Upper lobe of left lung (tissue), 6 donors: ENCODE results near the gene SNX17. TPM values are rescaled to one million over a fixed set of nuclear protein-coding genes. Genes with fewer than 3 reads are reported as not detected.

Experiments used
- ATAC-seq, 2 donors: fragments of 200-7000 bp; cut with Tn5 transposase; one replicate each; pipeline ENCODE4 v1.9.1; 2022; ENCODE audit warnings: mild to moderate bottlenecking in 2 of 2, moderate library complexity in 2 of 2; ENCODE audit not compliant: low FRiP score in 2 of 2
- DNase-seq, 2 donors: peaks; one replicate each; pipeline ENCODE4 v3.0.0-alpha.2; 2019 to 2020
- H3K27ac ChIP-seq, 4 donors: fragments of 200-600 bp; sonication (generic); one replicate each; pipeline ENCODE4 v1.5.1; 2016 to 2019
- H3K27me3 ChIP-seq, 4 donors: fragments of 200-600 bp; sonication (generic); one replicate each; pipeline ENCODE4 v1.5.1; 2017 to 2019
- H3K36me3 ChIP-seq, 4 donors: fragments of 200-600 bp; sonication (generic); one replicate each; pipeline ENCODE4 v1.5.1; 2016 to 2019
- H3K4me1 ChIP-seq, 4 donors: fragments of 200-600 bp; sonication (generic); one replicate each; pipeline ENCODE4 v1.5.1; 2018 to 2019
- H3K4me3 ChIP-seq, 4 donors: fragments of 200-600 bp; sonication (generic); one replicate each; pipeline ENCODE4 v1.5.1; 2017 to 2019; ENCODE audit warnings: mild to moderate bottlenecking in 2 of 4, moderate library complexity in 1 of 4
- H3K9me3 ChIP-seq, 4 donors: fragments of 200-600 bp; sonication (generic); one replicate each; pipeline ENCODE4 v1.5.1; 2018 to 2019
- EP300 ChIP-seq, 4 donors: sonication (generic); formaldehyde crosslinking; IDR thresholded peaks; one replicate each; pipeline ENCODE4 v1.5.1; 2017; ENCODE audit warnings: antibody characterized with exemption in 4 of 4, control low read depth in 2 of 4
- POLR2A ChIP-seq, 4 donors: fragments of 450-650 bp; IDR thresholded peaks; one replicate each; pipeline ENCODE4 v1.5.1; 2016 to 2017; ENCODE audit warnings: antibody characterized with exemption in 4 of 4, mild to moderate bottlenecking in 2 of 4
- POLR2AphosphoS5 ChIP-seq, 2 donors: sonication (generic); formaldehyde crosslinking; IDR thresholded peaks; one replicate each; pipeline ENCODE4 v1.5.1; 2017; ENCODE audit warnings: antibody characterized with exemption in 2 of 2
- WGBS, 2 donors: methylation state at CpG; one replicate each; pipeline ENCODE4 v1.1.5; 2017 to 2018; 5-methylcytosine and 5-hydroxymethylcytosine counted together
- total RNA-seq, 6 donors: library from RNA; depleted of rRNA in 4 of 6; stranded (reverse); fragments of >200 nt in 4 of 6; gene quantifications; one replicate each; pipeline versions ENCODE4 v1.1.0 to v1.2.1, GENCODE V29; 2016 to 2021
- TF ChIP-seq, protein P1 (sequence below), 6 experiments: fragments of 450-650 bp in 4 of 6; fragments of 200-600 bp in 2 of 6; sonication (generic) in 2 of 6; IDR thresholded peaks; one replicate each; pipeline ENCODE4 v1.5.1; 2016 to 2019; ENCODE audit warnings: antibody characterized with exemption in 6 of 6
- donor health status: DM: no; HTN: no; CAD: no; lungs with moderate emphysema.
- donor health status: DM: no; HTN: yes; CAD: no; lungs with severe emphysema.

Gene SNX17, protein sequence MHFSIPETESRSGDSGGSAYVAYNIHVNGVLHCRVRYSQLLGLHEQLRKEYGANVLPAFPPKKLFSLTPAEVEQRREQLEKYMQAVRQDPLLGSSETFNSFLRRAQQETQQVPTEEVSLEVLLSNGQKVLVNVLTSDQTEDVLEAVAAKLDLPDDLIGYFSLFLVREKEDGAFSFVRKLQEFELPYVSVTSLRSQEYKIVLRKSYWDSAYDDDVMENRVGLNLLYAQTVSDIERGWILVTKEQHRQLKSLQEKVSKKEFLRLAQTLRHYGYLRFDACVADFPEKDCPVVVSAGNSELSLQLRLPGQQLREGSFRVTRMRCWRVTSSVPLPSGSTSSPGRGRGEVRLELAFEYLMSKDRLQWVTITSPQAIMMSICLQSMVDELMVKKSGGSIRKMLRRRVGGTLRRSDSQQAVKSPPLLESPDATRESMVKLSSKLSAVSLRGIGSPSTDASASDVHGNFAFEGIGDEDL
- 100 to 1,000 TPM in 3 of 6 donors, 10 to 100 TPM in 3; 69.1 to 142 (median 113) TPM for total RNA-seq

GRCh38 chr2:27370026-27370815 lies at the start of gene SNX17, which contains the start of gene EIF2B4:
SNX17 (plus strand) TSS chr2:27370616; CDS start chr2:27370744, 128 bp downstream.
EIF2B4 (minus strand) TSS chr2:27370338; CDS start chr2:27370314, 24 bp downstream.
- Histone ChIP-seq H3K4me3 (peak within 1 kb of the TSS; percentile 71 to 98 (median 93)), H3K4me1 (peaks cover 28 to 45% (median 32%) of the 10 kb centered on the region in 4 donors), H3K36me3 (peaks cover 35 to 66% (median 57%) of the 10 kb centered on the region in 4 donors), H3K27me3 (no peaks in the 10 kb centered on the region), H3K27ac (peak within 1 kb of the TSS; percentile 88 to 96 (median 94)), H3K9me3 (no peaks in the 10 kb centered on the region)
- 0% methylated on average over 35 to 41 of the region's 85 CpGs for WGBS, 2 donors
- peak; percentile 98 to 99 for ATAC-seq
- TF ChIP-seq POLR2A (IDR thresholded peaks at IDR 0.05) (peak in 3 of 4 donors; percentile 74 to 81 (median 75)), EP300 (IDR thresholded peaks at IDR 0.05) (peak in 1 of 4 donors; percentile 79), POLR2AphosphoS5 (IDR thresholded peaks at IDR 0.05) (peak; percentile 96 to 97)
- TF ChIP-seq, protein P1, sequence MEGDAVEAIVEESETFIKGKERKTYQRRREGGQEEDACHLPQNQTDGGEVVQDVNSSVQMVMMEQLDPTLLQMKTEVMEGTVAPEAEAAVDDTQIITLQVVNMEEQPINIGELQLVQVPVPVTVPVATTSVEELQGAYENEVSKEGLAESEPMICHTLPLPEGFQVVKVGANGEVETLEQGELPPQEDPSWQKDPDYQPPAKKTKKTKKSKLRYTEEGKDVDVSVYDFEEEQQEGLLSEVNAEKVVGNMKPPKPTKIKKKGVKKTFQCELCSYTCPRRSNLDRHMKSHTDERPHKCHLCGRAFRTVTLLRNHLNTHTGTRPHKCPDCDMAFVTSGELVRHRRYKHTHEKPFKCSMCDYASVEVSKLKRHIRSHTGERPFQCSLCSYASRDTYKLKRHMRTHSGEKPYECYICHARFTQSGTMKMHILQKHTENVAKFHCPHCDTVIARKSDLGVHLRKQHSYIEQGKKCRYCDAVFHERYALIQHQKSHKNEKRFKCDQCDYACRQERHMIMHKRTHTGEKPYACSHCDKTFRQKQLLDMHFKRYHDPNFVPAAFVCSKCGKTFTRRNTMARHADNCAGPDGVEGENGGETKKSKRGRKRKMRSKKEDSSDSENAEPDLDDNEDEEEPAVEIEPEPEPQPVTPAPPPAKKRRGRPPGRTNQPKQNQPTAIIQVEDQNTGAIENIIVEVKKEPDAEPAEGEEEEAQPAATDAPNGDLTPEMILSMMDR (IDR thresholded peaks at IDR 0.05): peak; percentile 38 to 92 (median 81)
- DNase-seq: peak; percentile 99 to 100

DNA sequence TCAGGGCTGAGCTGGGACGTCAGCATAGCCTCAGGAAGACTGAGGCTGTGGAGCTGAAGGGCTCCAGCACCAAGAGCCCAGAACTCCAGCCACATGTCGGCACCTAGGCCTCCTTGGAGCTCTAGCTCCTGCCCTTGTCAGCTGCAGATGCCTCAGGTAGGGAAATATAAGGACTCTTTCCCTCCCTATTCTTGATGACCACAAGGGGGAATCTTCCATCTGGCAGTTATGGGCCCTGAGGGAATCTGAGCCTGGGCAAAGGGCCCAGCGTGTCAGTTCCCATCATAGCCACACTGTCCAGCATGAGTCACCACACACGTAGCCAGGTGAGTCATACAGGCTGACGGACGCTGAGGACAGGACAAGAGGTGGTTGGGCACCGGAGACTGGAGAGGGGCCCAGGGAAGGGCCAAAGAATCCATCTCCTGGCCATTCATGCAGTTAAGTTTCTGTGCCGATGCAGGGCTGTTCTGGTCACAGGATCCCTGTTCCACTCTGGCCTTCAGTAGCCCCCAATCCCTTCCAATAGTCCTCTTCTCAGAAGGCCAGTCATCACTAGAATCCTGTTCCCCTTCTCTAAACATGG lies 49.4 kb upstream of the SNX17 start:
- ATAC-seq (peak; percentile 39 to 64), DNase-seq (peak in 1 of 2 donors; percentile 88)
- whole genome bisulfite sequencing, 2 donors: 69 to 75% methylated on average over 4 to 8 of the region's 8 CpGs
- Histone ChIP-seq H3K4me3 (no peak overlapping the region), H3K27ac (peak overlapping the region in 1 of 4 donors; percentile 28), H3K27me3 (no peaks in the 10 kb centered on the region), H3K36me3 (peaks cover 0 to 10% (median 1%) of the 10 kb centered on the region in 4 donors), H3K9me3 (no peaks in the 10 kb centered on the region), H3K4me1 (peaks cover 17 to 27% (median 23%) of the 10 kb centered on the region in 4 donors)
- TF ChIP-seq POLR2AphosphoS5 (IDR thresholded peaks at IDR 0.05) (peak; percentile 54 to 62), EP300 (IDR thresholded peaks at IDR 0.05) (peak in 1 of 4 donors; percentile 80), POLR2A (IDR thresholded peaks at IDR 0.05) (no peak)
- TF ChIP-seq, protein P1 (IDR thresholded peaks at IDR 0.05): peak in 3 of 6 experiments; percentile 7 to 46 (median 34)

DNA sequence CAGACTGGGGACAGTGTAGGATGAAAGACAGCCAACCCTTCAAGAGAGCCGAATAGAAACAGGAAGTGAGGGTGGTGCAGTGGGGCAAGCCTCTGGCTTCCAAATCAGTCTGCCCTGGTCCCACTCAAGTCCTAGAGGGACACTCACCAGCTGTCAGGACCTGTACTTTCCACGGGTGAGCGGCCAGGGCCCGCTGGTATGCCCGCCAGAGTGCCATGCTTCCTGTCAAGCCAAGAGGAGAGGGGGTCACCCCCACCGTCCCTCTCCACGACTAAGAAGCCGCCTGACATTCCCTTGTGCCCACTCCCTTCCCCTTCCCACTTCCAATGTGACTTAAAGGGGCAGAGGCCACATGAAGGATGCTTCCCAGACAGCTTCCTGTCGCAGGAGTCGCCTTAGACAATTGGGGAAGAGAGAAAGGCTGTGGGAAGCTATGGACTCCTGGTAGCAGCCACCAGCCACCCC lies 48.1 kb upstream of the SNX17 start:
- H3K9me3 ChIP-seq: no peaks in the 10 kb centered on the region
- WGBS, 2 donors: 0 to 3% methylated on average over 7 to 10 of the region's 10 CpGs
- TF ChIP-seq EP300 (IDR thresholded peaks at IDR 0.05): no peak
- TF ChIP-seq, protein P1 (IDR thresholded peaks at IDR 0.05): no peak
- TF ChIP-seq POLR2A (IDR thresholded peaks at IDR 0.05): no peak
- TF ChIP-seq POLR2AphosphoS5 (IDR thresholded peaks at IDR 0.05): no peak
- peaks cover 8 to 15% (median 10%) of the 10 kb centered on the region in 4 donors for H3K36me3 ChIP-seq
- H3K27me3 ChIP-seq: no peaks in the 10 kb centered on the region
- peak overlapping the region; percentile 92 to 97 (median 95) for H3K27ac ChIP-seq
- ATAC-seq (peak; percentile 40 to 54), DNase-seq (peak; percentile 45 to 70)
- peak overlapping the region; percentile 27 to 93 (median 66) for H3K4me3 ChIP-seq
- H3K4me1 ChIP-seq: peaks cover 17 to 27% (median 23%) of the 10 kb centered on the region in 4 donors
